Erythroblast (primary cell): ENCODE data around the gene REP15.

Experiments used
- GATA1 ChIP-seq: IDR thresholded peaks from 2 replicates; pipeline ENCODE4 v1.6.1; 2011; ENCODE audit warnings: low read depth, mild to moderate bottlenecking, control low read depth, low read length, moderate library complexity
- POLR2A ChIP-seq: IDR thresholded peaks from 2 replicates; pipeline ENCODE4 v1.6.1; 2011; ENCODE audit warnings: mild to moderate bottlenecking, low read length

DNA sequence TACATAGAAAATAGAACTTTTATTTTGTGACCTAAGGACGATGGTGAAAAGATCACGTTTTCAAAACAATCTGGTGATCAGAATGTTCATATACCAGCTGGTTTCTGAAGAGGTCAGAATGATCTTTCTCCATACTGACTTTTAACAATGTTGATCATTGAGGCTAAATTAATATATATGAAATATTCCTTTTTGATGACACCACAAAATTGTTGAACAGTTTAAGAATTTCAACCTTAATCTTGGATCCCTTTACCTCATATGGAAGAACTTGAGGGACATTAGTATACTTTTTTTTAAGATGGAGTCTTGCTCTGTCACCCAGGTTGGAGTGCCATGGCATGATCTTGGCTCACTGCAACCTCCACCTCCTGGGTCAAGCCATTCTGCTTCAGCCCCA, 2.8 kb upstream of the REP15 start:
- no peak for TF ChIP-seq POLR2A
- TF ChIP-seq GATA1: no peak
